Measurements from ENCODE around the gene PLBD2. TPM values are rescaled to one million over a fixed set of nuclear protein-coding genes. Genes with fewer than 3 reads are reported as not detected.

Gene PLBD2
- total and polyA plus RNA-seq, 9 of the 15 experiments (the other 6 are each of a cell fraction or from before 2014, with no cell fraction given), result 2.4 to 37.4 (median 6.0) TPM

GRCh38 chr12:113339540-113339939 is 18.8 kb upstream of the PLBD2 start:
- no peaks in the 10 kb centered on the region for H3K27me3 ChIP-seq (ENCODE audit: control insufficient read depth in 2 of 2, insufficient read depth in 2 of 2, low read length in 2 of 2)
- intact Hi-C loops (cut with micrococcal nuclease), result no loop called here
- WGBS (ENCODE audit: insufficient coverage, low coverage, missing lambda C conversion rate), result 66% methylated on average over 5 of the region's 5 CpGs
- no peak overlapping the region for H3K27ac ChIP-seq (ENCODE audit: extremely low read depth, low read depth, low read length)
- no peak overlapping the region for H3K4me2 ChIP-seq (ENCODE audit: insufficient read depth, low read length)
- no peak for DNase-seq (ENCODE audit: extremely low read depth in 1 of 4, low spot score in 3 of 4)
- FAIRE-seq, result no peak
- H3K9me3 ChIP-seq (replicated peaks; ENCODE audit: control insufficient read depth, insufficient read depth, low read depth, low read length), result no peaks in the 10 kb centered on the region
- H3K9me1 ChIP-seq (ENCODE audit: control insufficient read depth, insufficient read depth, low read length), result no peaks in the 10 kb centered on the region
- H2AFZ ChIP-seq (ENCODE audit: low read depth, low read length), result no peak overlapping the region
- peaks cover 3% of the 10 kb centered on the region for H3K79me2 ChIP-seq (ENCODE audit: control insufficient read depth, insufficient read depth, low read length)
- H3K9ac ChIP-seq (ENCODE audit: insufficient read depth in 1 of 2, low read depth in 2 of 2, low read length in 2 of 2), result no peak overlapping the region
- no peaks in the 10 kb centered on the region for H3K36me3 ChIP-seq (ENCODE audit: control insufficient read depth, insufficient read depth, low read length)
- no peak overlapping the region for H3K4me3 ChIP-seq
- no peaks in the 10 kb centered on the region for H4K20me1 ChIP-seq (replicated peaks; ENCODE audit: control insufficient read depth, insufficient read depth, low read length)
- no peak for ATAC-seq
- TF ChIP-seq BCOR (IDR thresholded peaks at IDR 0.05) (peak; percentile 75; the same call in 1 of the 2 replicates), RBM25 (IDR thresholded peaks at IDR 0.05; ENCODE audit: low read depth, low read length, severe bottlenecking) (peak; percentile 5), KDM1A (IDR thresholded peaks at IDR 0.05) (peak in 1 of 2 experiments; percentile 17; a peak in 1 of 4 replicates), TRIM24 (IDR thresholded peaks at IDR 0.05) (0 out of 4 replicates have a peak, but pooled peaks of 1 of the 2 experiments have one; percentile 15), THRA (IDR thresholded peaks at IDR 0.05) (no peak), TRIM28 (IDR thresholded peaks at IDR 0.05) (0 out of 2 replicates have a peak, but pooled peaks have one; percentile 18)
- in situ Hi-C loops (cut with MboI), result no loop called here
- no TSS peak for BruUV-seq (replicated peaks)
- peaks cover 8 to 13% of the 10 kb centered on the region in 2 experiments for H3K4me1 ChIP-seq (replicated peaks in 1 of 2; ENCODE audit: control insufficient read depth in 2 of 2, insufficient read depth in 2 of 2, low read length in 2 of 2)
- POLR2A ChIA-PET, result no interaction called here
- CTCF ChIA-PET (ENCODE audit: low intra/inter-chr PET ratio), result no interaction called here

DNA sequence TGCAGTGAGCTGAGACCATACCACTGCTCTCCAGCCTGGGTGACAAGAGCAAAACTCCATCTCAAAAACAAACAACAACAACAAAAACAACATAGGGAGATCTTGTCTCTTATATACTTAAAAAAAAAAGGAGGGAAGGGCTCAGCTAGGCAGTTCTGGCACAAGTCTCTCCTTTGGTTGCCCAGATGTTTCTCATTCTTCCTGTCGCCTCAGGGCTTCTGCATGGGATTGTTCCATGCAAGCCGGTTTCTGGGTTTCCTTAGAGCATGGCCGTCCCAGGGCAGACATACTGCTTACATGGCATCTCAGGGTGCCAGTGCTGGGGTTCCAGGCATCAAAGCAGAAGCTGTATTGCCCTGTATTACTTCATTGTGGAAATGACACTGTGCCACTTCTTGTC is 18.3 kb upstream of the PLBD2 start:
- ATAC-seq (no peak), FAIRE-seq (no peak), DNase-seq (ENCODE audit: extremely low read depth in 1 of 4, low spot score in 3 of 4) (no peak)
- ChIA-PET CTCF (ENCODE audit: low intra/inter-chr PET ratio) (no interaction called here), POLR2A (no interaction called here)
- Histone ChIP-seq H3K4me1 (replicated peaks in 1 of 2; ENCODE audit: control insufficient read depth in 2 of 2, insufficient read depth in 2 of 2, low read length in 2 of 2) (peaks cover 7 to 8% of the 10 kb centered on the region in 2 experiments; a peak in 4 of 5 replicates), H3K9ac (ENCODE audit: insufficient read depth in 1 of 2, low read depth in 2 of 2, low read length in 2 of 2) (no peak overlapping the region), H3K9me1 (ENCODE audit: control insufficient read depth, insufficient read depth, low read length) (no peaks in the 10 kb centered on the region), H3K4me3 (no peak overlapping the region), H3K9me3 (replicated peaks; ENCODE audit: control insufficient read depth, insufficient read depth, low read depth, low read length) (no peaks in the 10 kb centered on the region), H3K79me2 (ENCODE audit: control insufficient read depth, insufficient read depth, low read length) (no peaks in the 10 kb centered on the region), H3K27me3 (ENCODE audit: control insufficient read depth in 2 of 2, insufficient read depth in 2 of 2, low read length in 2 of 2) (no peaks in the 10 kb centered on the region), H3K4me2 (ENCODE audit: insufficient read depth, low read length) (no peak overlapping the region), H2AFZ (ENCODE audit: low read depth, low read length) (no peak overlapping the region), H3K36me3 (ENCODE audit: control insufficient read depth, insufficient read depth, low read length) (no peaks in the 10 kb centered on the region), H3K27ac (ENCODE audit: extremely low read depth, low read depth, low read length) (no peak overlapping the region), H4K20me1 (replicated peaks; ENCODE audit: control insufficient read depth, insufficient read depth, low read length) (no peaks in the 10 kb centered on the region)
- 74% methylated on average over 3 of the region's 3 CpGs for WGBS (ENCODE audit: insufficient coverage, low coverage, missing lambda C conversion rate)
- no TSS peak for BruUV-seq (replicated peaks)
- intact Hi-C loops (cut with micrococcal nuclease), result no loop called here
- in situ Hi-C loops (cut with MboI), result no loop called here
- TF ChIP-seq MEF2D (tag; conservative IDR thresholded peaks at IDR 0.05; ENCODE audit: low read depth), result no peak
- TF ChIP-seq YY1 (IDR thresholded peaks at IDR 0.05; ENCODE audit: borderline replicate concordance in 1 of 3, control insufficient read depth in 1 of 3, extremely low read depth in 1 of 3, insufficient read depth in 3 of 3, insufficient read length in 1 of 3, insufficient replicate concordance in 2 of 3, low read depth in 1 of 3, low read length in 2 of 3), result no peak
- no peak for TF ChIP-seq ZFP30 (CRISPR knock-in tag; IDR thresholded peaks at IDR 0.05; ENCODE audit: borderline replicate concordance)
- TF ChIP-seq, protein P1, sequence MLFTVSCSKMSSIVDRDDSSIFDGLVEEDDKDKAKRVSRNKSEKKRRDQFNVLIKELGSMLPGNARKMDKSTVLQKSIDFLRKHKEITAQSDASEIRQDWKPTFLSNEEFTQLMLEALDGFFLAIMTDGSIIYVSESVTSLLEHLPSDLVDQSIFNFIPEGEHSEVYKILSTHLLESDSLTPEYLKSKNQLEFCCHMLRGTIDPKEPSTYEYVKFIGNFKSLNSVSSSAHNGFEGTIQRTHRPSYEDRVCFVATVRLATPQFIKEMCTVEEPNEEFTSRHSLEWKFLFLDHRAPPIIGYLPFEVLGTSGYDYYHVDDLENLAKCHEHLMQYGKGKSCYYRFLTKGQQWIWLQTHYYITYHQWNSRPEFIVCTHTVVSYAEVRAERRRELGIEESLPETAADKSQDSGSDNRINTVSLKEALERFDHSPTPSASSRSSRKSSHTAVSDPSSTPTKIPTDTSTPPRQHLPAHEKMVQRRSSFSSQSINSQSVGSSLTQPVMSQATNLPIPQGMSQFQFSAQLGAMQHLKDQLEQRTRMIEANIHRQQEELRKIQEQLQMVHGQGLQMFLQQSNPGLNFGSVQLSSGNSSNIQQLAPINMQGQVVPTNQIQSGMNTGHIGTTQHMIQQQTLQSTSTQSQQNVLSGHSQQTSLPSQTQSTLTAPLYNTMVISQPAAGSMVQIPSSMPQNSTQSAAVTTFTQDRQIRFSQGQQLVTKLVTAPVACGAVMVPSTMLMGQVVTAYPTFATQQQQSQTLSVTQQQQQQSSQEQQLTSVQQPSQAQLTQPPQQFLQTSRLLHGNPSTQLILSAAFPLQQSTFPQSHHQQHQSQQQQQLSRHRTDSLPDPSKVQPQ (CRISPR knock-in tag; IDR thresholded peaks at IDR 0.05; ENCODE audit: borderline replicate concordance), result no peak

Measured in K562 (cell line).